Stimulated activated CD8-positive, alpha-beta memory T cell treated with anti-CD3 and anti-CD28 coated beads, Interleukin-15, amount 100 ng/mL, for 48 hours (primary cell): Measurements from ENCODE around the gene SLC12A5.

Source experiments
- DNase-seq, 2 donors: peaks; one replicate each; pipeline ENCODE4 v3.0.0-alpha.2; 2020; ENCODE audit warnings: low read depth in 2 of 2

SLC12A5 gene

DNA sequence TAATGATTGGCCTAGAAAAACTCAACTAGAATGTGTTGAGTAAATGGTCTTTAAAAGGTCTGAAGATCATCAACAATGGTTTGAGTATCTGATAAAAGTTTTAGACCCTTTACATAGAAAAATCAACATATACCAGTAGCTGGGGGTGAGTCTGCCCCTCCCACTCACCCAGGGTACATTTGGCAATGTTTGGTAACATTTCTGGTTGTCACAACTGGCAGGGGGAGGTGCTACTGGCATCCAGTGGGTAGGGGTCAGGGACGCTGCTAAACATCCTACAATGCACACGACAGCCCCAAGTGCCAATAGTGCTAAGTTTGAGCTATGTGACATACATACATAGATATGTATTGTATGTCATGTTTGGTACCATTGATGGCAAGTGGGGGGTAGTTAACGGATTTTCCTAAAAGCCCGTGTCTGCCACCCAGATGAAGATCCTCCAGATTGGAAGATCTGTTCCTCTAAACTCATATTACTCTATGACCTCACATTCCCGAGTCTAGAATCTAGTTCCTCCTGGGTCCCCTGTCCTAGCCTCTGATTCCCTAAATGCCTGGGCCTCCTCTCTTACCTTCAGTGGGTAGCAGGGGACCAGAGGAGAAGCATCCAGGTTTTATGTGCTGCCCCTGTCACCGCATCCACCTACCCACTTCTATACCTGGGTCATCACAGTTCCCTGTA lies 22.9 kb upstream of the SLC12A5 start:
- DNase-seq = no peak

DNA sequence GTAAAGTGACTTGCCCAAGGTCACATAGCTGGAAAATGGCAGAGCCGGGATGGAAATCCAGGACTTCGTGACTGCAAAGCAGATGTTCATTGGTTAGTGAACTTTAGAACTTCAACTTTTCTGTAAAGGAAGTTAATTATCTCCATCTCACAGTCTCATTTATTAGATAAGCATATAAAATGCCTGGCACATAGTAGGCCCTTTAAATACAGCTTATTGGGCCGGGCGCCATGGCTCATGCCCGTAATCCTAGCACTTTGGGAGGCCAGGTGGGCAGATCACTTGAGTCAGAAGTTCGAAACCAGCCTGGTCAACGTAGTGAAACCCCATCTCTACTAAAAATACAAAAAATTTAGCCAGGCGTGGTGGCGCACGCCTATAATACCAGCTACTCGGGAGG lies 22.1 kb upstream of the SLC12A5 start:
- DNase-seq = no peak

DNA sequence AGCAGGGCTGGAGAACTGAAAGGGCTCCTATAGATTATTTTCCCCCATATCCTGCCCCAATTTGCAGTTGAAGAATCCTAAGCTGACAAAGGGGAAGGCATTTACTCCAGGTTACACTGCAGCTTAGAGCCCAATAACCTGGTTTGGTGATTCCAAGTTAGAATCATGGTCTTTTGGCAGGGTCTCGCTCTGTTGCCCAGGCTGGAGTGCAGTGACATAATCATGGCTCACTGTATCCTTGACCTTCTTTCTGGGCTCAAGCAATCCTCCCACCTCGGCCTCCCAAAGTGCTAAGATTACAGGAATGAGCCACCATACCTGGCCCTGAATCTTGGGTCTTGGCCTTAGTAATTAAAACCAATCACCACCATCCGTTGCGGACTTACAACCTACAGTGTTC lies 21.3 kb upstream of the SLC12A5 start:
- DNase-seq = no peak

DNA sequence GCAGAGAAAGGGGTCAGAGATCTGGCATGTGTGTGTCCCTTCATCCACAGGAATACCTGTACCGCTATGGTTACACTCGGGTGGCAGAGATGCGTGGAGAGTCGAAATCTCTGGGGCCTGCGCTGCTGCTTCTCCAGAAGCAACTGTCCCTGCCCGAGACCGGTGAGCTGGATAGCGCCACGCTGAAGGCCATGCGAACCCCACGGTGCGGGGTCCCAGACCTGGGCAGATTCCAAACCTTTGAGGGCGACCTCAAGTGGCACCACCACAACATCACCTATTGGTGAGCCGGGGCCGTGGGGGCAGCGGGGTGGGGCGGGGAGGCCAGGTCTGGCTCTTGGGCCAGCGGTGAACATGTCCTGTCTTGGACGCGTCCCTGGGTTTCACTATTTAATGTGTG lies 19.2 kb upstream of the SLC12A5 start:
- DNase-seq = no peak

DNA sequence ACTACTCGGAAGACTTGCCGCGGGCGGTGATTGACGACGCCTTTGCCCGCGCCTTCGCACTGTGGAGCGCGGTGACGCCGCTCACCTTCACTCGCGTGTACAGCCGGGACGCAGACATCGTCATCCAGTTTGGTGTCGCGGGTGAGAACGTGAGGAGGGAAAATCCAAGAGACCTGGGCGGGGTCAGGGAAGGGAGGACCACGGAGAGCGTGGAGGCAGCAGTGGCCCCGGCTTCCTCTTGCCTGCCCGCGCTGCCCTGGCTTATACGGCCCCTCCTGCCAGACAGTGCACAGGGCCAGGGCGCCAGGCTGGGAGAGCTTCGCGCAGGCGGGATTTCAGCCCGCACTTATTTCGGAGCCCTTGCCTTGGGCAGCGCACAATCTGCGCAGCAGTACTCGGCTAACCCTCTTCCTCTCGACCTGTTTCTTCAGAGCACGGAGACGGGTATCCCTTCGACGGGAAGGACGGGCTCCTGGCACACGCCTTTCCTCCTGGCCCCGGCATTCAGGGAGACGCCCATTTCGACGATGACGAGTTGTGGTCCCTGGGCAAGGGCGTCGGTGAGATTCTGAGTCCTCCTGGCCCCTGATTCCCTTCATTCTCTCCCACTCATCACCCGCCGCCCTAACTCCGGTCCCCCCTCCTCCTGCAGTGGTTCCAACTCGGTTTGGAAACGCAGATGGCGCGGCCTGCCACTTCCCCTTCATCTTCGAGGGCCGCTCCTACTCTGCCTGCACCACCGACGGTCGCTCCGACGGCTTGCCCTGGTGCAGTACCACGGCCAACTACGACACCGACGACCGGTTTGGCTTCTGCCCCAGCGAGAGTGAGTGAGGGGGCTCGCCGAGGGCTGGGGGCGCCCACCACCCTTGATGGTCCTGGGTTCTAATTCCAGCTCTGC lies 18.3 kb upstream of the SLC12A5 start:
- peak in 1 of 2 donors; percentile 30 for DNase-seq

DNA sequence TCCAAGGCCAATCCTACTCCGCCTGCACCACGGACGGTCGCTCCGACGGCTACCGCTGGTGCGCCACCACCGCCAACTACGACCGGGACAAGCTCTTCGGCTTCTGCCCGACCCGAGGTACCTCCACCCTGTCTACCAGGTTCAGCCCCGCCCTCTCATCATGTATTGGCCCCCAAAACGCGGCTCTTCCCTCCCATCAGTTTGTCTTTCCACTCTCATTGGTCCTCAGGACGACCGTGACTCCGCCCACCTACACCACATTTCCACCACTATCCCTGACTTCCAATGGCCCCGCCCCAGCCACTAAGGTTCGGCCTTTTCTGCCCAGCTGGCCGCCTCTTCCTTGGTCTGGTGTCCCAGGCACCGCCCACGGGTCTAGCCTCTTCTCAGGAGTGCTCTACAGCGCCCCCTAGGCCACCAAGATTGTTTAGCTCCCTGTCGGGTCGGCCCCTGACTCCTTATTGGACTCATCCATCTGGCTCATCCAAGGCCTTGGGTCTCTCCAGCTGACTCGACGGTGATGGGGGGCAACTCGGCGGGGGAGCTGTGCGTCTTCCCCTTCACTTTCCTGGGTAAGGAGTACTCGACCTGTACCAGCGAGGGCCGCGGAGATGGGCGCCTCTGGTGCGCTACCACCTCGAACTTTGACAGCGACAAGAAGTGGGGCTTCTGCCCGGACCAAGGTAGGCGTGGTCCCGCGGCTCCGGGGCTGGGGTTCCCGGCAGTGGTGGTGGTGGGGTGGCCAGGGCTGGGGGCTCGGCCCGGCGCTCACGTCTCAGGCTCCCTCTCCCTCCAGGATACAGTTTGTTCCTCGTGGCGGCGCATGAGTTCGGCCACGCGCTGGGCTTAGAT lies 17.2 kb upstream of the SLC12A5 start:
- peak in 1 of 2 donors; percentile 42 for DNase-seq

DNA sequence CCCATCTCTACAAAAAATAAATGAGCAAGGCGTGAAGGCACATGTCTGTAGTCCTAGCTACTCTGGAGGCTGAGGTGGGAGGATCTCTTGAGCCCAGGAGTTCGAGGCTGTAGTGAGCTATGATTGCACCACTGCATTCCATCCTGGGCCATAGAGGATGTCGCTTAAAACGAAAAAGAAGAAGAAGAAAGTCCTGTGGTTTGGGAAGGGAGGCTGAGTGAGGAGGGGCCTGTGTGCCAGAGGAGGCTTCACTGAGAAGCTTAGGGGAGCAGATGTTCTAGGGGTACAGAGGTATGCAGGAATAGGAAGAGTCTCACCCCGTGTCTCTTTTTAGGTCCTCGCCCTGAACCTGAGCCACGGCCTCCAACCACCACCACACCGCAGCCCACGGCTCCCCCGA lies 16.1 kb upstream of the SLC12A5 start:
- no peak for DNase-seq

DNA sequence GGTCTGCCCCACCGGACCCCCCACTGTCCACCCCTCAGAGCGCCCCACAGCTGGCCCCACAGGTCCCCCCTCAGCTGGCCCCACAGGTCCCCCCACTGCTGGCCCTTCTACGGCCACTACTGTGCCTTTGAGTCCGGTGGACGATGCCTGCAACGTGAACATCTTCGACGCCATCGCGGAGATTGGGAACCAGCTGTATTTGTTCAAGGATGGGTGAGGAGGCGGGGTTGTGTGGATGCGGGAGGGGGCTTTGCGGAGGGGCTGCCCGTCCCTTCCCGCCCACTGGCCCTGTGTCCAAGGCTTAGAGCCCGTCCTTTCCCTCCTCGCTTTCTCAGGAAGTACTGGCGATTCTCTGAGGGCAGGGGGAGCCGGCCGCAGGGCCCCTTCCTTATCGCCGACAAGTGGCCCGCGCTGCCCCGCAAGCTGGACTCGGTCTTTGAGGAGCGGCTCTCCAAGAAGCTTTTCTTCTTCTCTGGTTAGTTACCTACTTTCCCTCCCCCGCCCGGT lies 15.6 kb upstream of the SLC12A5 start:
- no peak for DNase-seq

DNA sequence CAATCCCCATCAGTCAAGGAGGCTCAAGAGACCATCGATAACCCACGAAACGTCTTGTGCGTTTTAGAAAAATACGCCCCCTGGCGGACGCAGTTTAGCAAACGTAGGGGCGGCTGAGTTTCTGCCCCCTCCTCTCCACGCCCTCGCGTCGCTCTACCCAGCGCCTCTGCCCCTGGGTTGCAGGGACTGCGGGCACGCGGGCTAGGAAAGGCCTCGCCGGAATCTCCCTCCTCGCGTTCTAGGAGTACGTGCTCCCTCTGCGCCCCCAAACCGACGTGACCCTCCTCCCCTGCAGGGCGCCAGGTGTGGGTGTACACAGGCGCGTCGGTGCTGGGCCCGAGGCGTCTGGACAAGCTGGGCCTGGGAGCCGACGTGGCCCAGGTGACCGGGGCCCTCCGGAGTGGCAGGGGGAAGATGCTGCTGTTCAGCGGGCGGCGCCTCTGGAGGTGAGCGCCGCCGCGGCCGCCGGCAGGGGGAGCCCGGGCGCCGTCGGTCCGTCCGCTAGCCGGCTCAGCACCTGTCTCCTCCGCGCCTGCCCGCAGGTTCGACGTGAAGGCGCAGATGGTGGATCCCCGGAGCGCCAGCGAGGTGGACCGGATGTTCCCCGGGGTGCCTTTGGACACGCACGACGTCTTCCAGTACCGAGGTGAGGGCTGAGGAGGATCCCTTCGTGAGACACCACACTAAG lies 15.0 kb upstream of the SLC12A5 start:
- peak; percentile 57 to 64 for DNase-seq

DNA sequence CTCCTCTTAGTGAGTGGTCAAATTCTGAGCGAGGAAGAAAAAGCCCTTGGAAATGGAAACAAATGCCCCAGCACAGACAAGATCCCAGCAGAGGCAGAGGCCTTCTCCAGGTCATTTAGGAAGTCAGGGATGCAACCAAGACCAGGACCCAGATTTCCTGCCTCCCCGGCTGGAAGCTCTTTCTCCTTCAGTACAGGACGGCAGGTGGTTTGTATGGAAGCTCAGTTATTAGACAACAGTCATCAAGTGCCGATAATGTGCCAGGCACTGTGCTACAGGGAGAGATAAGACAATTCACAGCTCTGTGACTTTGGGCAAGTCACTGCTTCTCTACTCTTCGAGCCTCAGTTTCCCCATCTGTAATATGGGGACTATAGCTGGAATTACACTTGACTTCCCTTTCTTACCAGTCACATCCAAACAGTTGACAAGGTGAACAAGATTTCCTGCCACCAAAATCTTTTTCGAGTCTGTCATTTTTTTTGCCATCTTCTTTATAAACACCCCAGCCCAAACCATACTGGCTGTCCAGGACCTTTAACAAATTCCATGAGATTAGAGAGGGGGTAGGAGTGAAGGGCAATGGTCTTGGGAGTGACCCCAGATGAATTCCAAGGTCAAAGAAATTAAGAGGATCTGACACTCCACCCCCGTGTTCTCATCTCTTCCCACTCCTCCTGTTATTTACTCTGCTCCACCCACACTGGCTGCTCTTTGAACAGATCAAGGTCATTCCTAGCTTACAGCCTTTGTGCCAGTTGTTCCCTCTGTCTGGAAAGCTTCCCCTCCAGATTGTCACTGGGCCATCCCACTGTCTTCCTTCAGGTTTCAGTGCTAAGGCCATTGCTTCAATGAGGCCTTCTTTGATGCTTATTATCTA lies 14.3 kb upstream of the SLC12A5 start:
- no peak for DNase-seq

DNA sequence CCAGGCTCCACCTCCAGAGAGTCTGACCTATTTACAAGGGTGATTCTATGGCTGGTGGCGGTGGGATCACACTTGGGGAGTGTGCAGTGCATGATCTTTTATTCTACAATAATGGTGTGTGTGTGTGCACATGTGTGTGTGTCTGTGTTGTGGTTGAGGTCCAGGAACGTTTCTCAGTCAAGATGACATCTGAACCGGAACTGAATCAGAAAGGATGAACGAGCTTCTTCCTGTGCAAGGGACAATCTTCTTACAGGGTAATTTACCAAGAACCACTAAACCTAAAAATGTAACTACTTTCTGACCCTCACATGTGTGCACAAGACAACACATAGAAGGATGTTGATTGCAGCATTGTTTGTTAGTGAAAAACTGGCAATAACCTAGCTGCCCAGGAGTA lies 11.7 kb upstream of the SLC12A5 start:
- DNase-seq = no peak

DNA sequence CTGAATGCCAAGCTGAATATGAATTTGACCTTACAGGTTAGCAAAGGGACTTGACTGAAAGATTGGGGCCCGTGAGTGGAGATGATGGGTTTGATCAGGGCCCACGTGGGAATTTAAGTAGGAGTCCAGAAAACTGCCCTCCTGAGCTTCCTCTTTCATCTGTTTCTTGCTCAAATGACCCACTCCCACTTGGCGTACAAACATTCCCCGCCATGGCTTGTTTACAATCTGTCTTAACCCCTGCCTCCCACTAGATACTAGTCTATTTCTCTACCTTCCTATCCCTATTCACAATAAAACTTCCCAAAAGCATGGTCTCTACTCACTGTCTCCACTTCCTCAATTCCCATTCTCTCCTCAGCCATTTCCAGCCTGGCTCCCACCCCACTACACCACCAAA lies 10.9 kb upstream of the SLC12A5 start:
- DNase-seq = no peak

DNA sequence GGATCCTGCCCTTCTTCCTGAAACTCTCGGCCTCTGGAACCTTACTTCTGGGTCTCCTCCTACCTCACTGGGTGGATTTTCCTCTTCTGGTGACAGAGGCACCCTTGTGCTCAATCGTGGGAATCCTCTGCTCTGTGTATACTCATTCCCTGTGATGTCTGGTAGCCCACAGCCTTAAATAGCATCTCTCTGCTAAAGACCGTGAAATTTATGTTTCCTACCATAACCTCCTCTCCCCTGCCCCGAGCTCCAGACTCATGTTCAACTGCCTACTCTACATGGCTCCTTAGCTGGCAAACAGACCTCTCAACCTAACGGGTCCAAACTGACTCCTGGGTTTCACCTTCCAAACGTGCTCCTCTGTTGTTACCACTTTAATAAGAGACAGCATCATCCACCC lies 10.4 kb upstream of the SLC12A5 start:
- no peak for DNase-seq

DNA sequence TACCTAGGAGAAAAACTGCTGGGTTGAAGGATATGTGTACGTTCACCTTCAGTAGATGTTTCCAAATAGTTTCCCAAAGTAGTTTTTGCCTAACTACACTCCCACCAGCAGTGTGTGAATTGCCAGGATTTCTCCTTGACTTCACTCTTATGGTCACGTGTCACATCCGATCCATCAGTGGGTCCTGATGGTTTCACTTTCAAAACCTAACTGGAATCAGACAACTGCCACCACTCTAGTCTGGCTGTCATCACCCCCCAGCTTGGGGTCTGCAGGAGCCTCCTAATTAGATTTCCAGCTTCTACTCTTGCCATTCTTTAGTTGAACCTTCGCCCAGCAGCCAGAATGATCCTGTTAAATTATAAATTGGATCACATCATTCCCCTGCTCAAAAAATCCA lies 8.5 kb upstream of the SLC12A5 start:
- no peak for DNase-seq

DNA sequence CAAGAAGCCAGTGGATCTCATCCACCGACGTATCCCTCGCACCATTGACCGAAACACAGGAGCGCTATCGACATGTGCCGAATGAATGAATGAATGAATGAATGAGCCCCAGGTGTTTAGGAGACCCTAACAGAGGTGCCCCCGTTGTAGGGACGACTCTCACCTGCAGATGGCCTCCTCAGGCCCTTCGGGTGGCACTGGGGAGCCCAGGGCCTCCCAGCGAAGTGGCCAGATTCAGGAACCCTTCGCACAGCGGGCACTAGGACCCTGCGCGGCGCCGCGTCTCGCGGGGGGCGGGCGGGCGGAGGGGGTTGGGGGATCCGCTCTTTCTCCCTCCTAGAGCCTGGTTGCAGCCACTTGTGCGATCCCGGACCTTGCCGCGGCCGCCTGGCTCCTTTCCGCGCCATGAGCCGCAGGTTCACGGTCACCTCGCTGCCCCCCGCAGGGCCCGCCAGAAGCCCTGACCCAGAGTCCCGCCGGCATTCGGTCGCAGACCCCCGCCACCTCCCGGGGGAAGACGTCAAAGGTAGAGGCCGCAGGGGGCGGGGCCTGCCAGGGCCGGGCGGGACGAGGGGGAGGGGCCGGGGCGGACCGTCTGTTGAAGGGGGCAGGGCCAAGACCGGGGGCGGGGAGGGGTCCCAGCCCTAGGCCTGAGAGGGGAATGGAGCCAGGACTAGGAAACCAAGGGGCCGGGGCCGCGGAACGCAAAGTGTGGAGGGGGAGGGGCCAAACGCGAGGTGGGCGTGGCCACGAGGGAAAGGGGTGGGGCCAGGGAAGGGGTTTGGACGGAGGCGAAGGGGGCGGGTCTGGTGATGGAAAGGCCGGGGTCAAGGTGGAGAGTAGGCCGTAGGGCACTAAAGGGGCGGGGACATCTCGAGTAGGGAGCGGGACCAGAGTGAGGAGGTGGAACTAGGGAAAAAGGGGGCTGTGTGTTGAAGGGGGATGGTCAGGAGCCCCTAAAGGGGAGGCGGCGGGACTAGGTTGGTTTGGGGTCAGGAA lies 7.4 kb upstream of the SLC12A5 start:
- peak in 1 of 2 donors; percentile 48 for DNase-seq

DNA sequence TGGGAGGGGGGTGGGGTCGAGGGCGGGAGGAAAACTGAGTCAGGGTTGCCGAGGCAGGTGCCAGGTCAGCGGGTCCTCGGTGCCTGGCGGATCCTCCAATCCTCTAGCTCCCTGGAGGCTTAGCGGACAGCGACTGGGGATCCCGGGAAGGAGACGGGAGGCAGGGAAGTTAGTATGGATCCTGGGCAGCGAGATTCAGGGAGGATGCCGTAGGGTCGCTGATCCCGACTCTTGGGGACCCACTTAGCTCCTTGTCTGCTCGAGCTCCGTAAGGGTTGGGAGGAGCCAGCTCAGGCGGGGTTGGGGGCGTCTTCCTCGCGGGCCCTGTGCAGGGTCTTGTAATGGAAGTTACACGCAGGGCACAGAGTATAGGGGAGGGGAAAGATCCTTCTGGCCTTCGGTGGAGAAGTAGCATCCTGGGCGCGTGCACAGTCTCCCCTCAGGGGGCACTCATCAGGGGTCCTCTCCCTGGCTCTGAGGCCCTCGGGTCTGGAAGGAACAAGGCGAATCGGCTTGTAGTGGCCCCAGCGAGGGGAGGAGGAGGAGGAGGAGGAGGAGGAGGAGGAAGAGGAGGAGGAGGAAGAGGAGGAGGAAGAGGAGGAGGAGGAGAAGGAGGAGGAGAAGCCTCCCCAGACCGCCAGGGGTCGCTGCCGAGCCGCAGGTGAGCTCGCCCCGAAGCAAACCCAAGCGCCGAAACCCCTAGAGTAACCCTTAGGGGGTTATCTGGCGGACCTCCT lies 6.4 kb upstream of the SLC12A5 start:
- DNase-seq = peak; percentile 51 to 54

DNA sequence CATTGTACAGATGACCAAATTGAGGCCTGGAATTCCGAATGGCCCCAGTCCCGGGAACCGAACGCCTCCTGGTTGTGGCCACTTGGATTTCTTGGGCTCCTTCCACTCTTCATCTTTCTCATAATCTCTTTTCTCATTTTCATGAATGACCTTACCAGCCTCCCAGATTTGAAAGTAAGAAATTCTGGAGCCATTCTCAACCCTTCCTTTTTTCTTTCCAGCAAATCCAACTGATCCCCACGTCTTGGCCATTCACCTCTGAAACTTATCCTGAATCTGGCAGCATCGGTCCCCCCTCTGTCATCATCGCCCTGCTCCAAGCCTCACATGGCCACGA lies 5.9 kb upstream of the SLC12A5 start:
- no peak for DNase-seq

DNA sequence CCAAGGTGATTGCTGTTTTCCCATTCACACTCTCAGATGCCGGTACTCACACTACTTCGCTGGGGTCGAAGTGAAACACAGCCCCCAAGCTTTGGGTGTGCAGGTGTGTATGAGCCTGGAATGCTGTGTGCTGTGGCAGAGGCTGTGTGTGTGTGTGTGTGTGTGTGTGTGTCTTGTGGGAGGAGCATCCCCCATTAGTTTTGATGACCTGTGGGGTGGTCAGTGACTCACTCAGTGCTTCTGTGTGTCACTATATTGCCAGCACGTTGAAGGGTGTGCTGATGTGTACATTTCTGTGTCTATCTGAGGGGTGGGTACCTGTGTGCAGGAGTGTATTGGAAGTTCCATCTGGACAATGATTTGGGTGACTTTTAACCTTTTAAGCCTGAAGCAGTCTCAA lies 5.0 kb upstream of the SLC12A5 start:
- no peak for DNase-seq

DNA sequence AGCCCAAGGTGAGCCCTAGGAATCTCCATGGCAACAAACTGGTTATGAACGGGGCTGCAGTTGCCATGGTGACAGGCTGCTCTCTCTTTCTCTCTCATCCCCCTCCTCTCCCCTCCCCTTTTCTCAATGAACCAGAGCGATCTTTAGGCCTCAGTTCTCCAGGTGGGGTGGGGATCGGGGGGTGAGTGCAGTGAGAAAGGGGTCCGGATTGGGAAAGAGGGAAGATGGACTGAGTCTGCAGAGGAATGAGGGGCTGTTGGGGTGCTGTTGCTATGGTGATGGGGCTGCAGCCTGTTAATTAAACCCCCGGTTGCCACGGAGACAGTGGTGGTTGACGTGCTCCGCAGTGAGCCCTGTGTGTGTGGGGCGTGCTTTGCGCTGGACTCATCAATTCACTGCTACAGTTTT lies 3.6 kb upstream of the SLC12A5 start:
- DNase-seq = no peak
